ENCODE data around the gene SLC35G1.

- TF ChIP-seq POLR2A (IDR thresholded peaks at IDR 0.05; ENCODE audit: borderline replicate concordance, extremely low read depth, insufficient read depth, insufficient read length) = no peak
- no peak for TF ChIP-seq POLR2AphosphoS5 (IDR thresholded peaks at IDR 0.05; ENCODE audit: low read depth, low read length)
- no peak for TF ChIP-seq EGR1 (IDR thresholded peaks at IDR 0.05; ENCODE audit: low read depth)
- no peak for TF ChIP-seq EZH2phosphoT487 (IDR thresholded peaks at IDR 0.05; ENCODE audit: borderline replicate concordance)
- TF ChIP-seq CTCF (IDR thresholded peaks at IDR 0.05 in 2 of 3, conservative IDR thresholded peaks at IDR 0.05 in 1 of 3; ENCODE audit: borderline replicate concordance in 1 of 3, insufficient read depth in 1 of 3, low read depth in 2 of 3, low read length in 2 of 3) = no peak
Measured at GRCh38 chr10:93940881-93941280, 47.1 kb downstream of the SLC35G1 start.
